Uterus (tissue), 2 donors: ENCODE results near the gene PIEZO2.

Experiments used
- CTCF ChIP-seq, 4 experiments: fragments of 200-600 bp in 2 of 4; fragments of 450-650 bp in 2 of 4; sonication (generic) in 2 of 4; IDR thresholded peaks; one replicate each; pipeline ENCODE4 v1.5.1; 2016 to 2019; ENCODE audit warnings: antibody characterized with exemption in 4 of 4, mild to moderate bottlenecking in 2 of 4, moderate library complexity in 1 of 4
- POLR2A ChIP-seq, 2 donors: fragments of 450-650 bp; IDR thresholded peaks; one replicate each; pipeline ENCODE4 v1.6.1; 2016; ENCODE audit warnings: antibody characterized with exemption in 2 of 2, mild to moderate bottlenecking in 1 of 2, moderate library complexity in 1 of 2

- TF ChIP-seq POLR2A (IDR thresholded peaks at IDR 0.05), result no peak
- no peak for TF ChIP-seq CTCF (IDR thresholded peaks at IDR 0.05)
Observed at GRCh38 chr18:10856132-10856531, 293.2 kb downstream of the PIEZO2 start.
